HG03097 (cell line): ENCODE data around the gene PDE1A.

Source experiments
- ATAC-seq: cut with Tn5 transposase; IDR thresholded peaks from one replicate; pipeline ENCODE4 v1.9.1; 2021; ENCODE audit not compliant: unreplicated experiment, low FRiP score

Gene PDE1A

GRCh38 chr2:182359990-182360662, 66.7 kb downstream of the PDE1A start:
- ATAC-seq = no peak

- ATAC-seq = no peak
Measured at GRCh38 chr2:182359027-182359989, 67.5 kb downstream of the PDE1A start.

GRCh38 chr2:182358601-182359000, 68.2 kb downstream of the PDE1A start:
- ATAC-seq = no peak

GRCh38 chr2:182355815-182356214, 71.0 kb downstream of the PDE1A start:
- no peak for ATAC-seq

GRCh38 chr2:182351427-182351826, 75.4 kb downstream of the PDE1A start:
- ATAC-seq = no peak

GRCh38 chr2:182349268-182349667, 77.6 kb downstream of the PDE1A start:
- no peak for ATAC-seq

GRCh38 chr2:182345384-182345783, 81.5 kb downstream of the PDE1A start:
- ATAC-seq = no peak

- no peak for ATAC-seq
Measured at GRCh38 chr2:182330451-182331305, 96.2 kb downstream of the PDE1A start.

- no peak for ATAC-seq
Measured at GRCh38 chr2:182324665-182325064, 102.2 kb downstream of the PDE1A start.

- ATAC-seq = no peak
Measured at GRCh38 chr2:182321096-182321495, 105.7 kb downstream of the PDE1A start.

- no peak for ATAC-seq
Measured at GRCh38 chr2:182319556-182320505, 107.0 kb downstream of the PDE1A start.

GRCh38 chr2:182318466-182319220, 108.2 kb downstream of the PDE1A start:
- ATAC-seq = no peak

GRCh38 chr2:182316950-182317349, 109.9 kb downstream of the PDE1A start:
- no peak for ATAC-seq

- no peak for ATAC-seq
Measured at GRCh38 chr2:182302972-182303371, 123.9 kb downstream of the PDE1A start.

- ATAC-seq = no peak
Measured at GRCh38 chr2:182302174-182302573, 124.7 kb downstream of the PDE1A start.

GRCh38 chr2:182301093-182301492, 125.7 kb downstream of the PDE1A start:
- ATAC-seq = no peak

GRCh38 chr2:182300608-182301007, 126.2 kb downstream of the PDE1A start:
- ATAC-seq = no peak

GRCh38 chr2:182299632-182300031, 127.2 kb downstream of the PDE1A start:
- ATAC-seq = no peak

GRCh38 chr2:182298456-182298855, 128.4 kb downstream of the PDE1A start:
- no peak for ATAC-seq
